Bronchial epithelial cell (primary cell): ENCODE results near the gene CRYL1. TPM values are rescaled to one million over a fixed set of nuclear protein-coding genes. Genes with fewer than 3 reads are reported as not detected.

Experiments used
- DNase-seq: peaks from one replicate; pipeline ENCODE4 v3.0.0-alpha.2; 2010; ENCODE audit warnings: low read depth
- FAIRE-seq: peaks from 2 replicates; lab custom pipeline; 2011; peaks lifted over from hg19 to GRCh38; lab: Jason Lieb, UNC
- H3K27me3 ChIP-seq: 2 replicates; pipeline ENCODE4 v1.5.1; 2011; ENCODE audit warnings: low read length; ENCODE audit not compliant: control insufficient read depth, insufficient read depth
- H3K36me3 ChIP-seq: 2 replicates; pipeline ENCODE4 v1.5.1; 2011; ENCODE audit warnings: low read length; ENCODE audit not compliant: control insufficient read depth, insufficient read depth
- H3K4me3 ChIP-seq: 2 replicates; pipeline ENCODE4 v1.5.1; 2011; ENCODE audit warnings: mild to moderate bottlenecking, low read depth, low read length, control low read depth
- CTCF ChIP-seq: IDR thresholded peaks from 2 replicates; pipeline ENCODE4 v1.5.1; 2011; ENCODE audit warnings: mild to moderate bottlenecking, moderate library complexity, low read length, control low read depth, inconsistent platforms; ENCODE audit not compliant: insufficient read depth, severe bottlenecking
- total RNA-seq: library from RNA; depleted of rRNA; stranded (reverse); fragments of >200 nt; gene quantifications from 2 replicates; pipeline ENCODE4 v1.2.1, GENCODE V29; 2014

Gene CRYL1
- total RNA-seq, 1 donor from 2014 or later = 17.9 TPM

- FAIRE-seq (peak; percentile 52), DNase-seq (no peak)
- H3K36me3 ChIP-seq = no peaks in the 10 kb centered on the region
- H3K27me3 ChIP-seq = no peaks in the 10 kb centered on the region
- no peak for TF ChIP-seq CTCF
- H3K4me3 ChIP-seq = no peak overlapping the region
Observed at GRCh38 chr13:20426766-20427448, 98.8 kb downstream of the CRYL1 start.

DNA sequence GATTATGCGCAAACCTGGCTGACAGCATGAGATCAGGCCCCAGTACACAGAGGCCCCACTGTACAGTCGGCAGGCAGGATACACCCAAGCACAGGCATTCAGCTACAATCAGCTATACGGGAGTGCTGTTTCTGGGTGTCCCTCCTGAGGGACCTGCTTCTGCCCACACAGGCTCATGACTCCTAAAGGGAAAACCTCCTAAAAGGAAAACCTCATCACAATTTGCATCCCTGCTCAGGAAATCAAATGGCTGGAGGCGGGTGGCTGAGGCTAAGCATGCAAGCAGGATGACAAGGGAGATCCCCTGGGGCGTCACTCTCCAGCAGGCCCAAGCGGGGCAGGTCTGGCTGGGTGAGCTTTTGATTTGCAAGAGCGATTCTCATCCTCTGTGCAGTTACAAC is 99.8 kb downstream of the CRYL1 start:
- FAIRE-seq = no peak

DNA sequence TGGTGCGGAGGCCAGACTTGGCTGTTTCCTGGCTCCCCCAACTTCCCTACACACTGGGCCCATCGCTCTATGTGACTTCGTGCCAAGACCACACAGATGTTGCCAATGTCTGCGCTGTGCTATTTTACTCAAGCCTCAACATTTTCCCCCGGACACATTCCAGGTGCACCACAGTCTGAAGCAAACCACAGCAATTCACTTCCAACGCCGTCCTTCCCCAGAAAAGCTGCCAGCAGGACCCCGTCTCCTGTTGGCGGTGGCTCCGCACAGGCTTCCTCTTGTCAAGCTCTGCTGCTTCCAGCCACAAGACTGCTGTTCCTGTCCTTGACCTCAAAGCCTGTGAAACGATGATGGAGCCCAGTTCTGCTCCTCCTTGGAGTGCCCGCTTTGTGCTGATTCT is 100.7 kb downstream of the CRYL1 start:
- Histone ChIP-seq H3K4me3 (no peak overlapping the region), H3K27me3 (no peaks in the 10 kb centered on the region), H3K36me3 (no peaks in the 10 kb centered on the region)
- TF ChIP-seq CTCF = no peak
- DNase-seq (no peak), FAIRE-seq (no peak)

More for the DNA sequence above, 99.8 kb downstream of the CRYL1 start:
- peak; percentile 37 for DNase-seq
- Histone ChIP-seq H3K4me3 (no peak overlapping the region), H3K36me3 (no peaks in the 10 kb centered on the region), H3K27me3 (no peaks in the 10 kb centered on the region)
- TF ChIP-seq CTCF = no peak

- TF ChIP-seq CTCF = no peak
- FAIRE-seq = no peak
Observed at GRCh38 chr13:20424559-20424852, 101.2 kb downstream of the CRYL1 start.

DNA sequence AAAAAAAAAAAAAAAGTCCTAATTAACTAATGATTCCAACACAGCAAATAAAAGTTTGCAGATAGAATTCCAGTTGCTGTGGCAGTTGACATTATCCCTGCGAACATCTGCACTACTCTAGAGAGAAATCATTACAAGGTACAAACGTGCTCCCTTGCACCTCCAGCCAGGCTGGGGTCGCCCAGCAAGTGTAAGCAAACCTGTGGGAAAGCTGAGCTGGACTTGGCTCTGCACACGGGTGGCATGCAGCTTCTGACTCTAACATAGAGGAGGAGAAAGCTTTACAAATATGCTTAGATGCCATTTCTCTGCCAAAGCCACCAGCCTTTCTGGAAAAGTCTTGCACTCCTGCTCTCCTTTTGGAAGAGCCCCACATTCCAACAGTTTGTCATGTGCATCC is 103.3 kb downstream of the CRYL1 start:
- no peak for DNase-seq
- Histone ChIP-seq H3K36me3 (no peaks in the 10 kb centered on the region), H3K27me3 (no peaks in the 10 kb centered on the region), H3K4me3 (no peak overlapping the region)
- FAIRE-seq = peak; percentile 73
- no peak for TF ChIP-seq CTCF

More at GRCh38 chr13:20424559-20424852, 101.2 kb downstream of the CRYL1 start:
- no peak for DNase-seq
- no peaks in the 10 kb centered on the region for H3K36me3 ChIP-seq
- H3K27me3 ChIP-seq = no peaks in the 10 kb centered on the region
- H3K4me3 ChIP-seq = no peak overlapping the region

GRCh38 chr13:20420938-20421337 is 104.7 kb downstream of the CRYL1 start:
- no peaks in the 10 kb centered on the region for H3K27me3 ChIP-seq
- DNase-seq (no peak), FAIRE-seq (no peak)

More at GRCh38 chr13:20420938-20421337, 104.7 kb downstream of the CRYL1 start:
- no peak for TF ChIP-seq CTCF
- Histone ChIP-seq H3K36me3 (no peaks in the 10 kb centered on the region), H3K4me3 (no peak overlapping the region)
